ENCODE measurements around the gene KCNJ16.

Gene KCNJ16

GRCh38 chr17:70074236-70074830 lies 692 bp upstream of the KCNJ16 start:
- Histone ChIP-seq H2BK15ac (ENCODE audit: low read length) (no peak overlapping the region), H2AK5ac (ENCODE audit: low read depth, low read length) (no peak overlapping the region), H2AFZ (ENCODE audit: low read length) (no peak overlapping the region), H3K4me2 (ENCODE audit: insufficient read depth, low read length, poor library complexity, severe bottlenecking) (no peak overlapping the region), H4K91ac (ENCODE audit: low read depth, low read length, poor library complexity) (no peak overlapping the region), H3K18ac (ENCODE audit: low read length) (no peak overlapping the region), H2BK5ac (ENCODE audit: low read length) (no peak overlapping the region), H3K27ac (replicated peaks; ENCODE audit: low read length) (no peak overlapping the region), H2BK120ac (ENCODE audit: low read depth, low read length) (no peak overlapping the region), H3K4me3 (ENCODE audit: low read length in 2 of 2) (no peak overlapping the region), H3K36me3 (replicated peaks in 1 of 2; ENCODE audit: control insufficient read depth in 2 of 2, insufficient read depth in 2 of 2, low read length in 2 of 2) (no peaks in the 10 kb centered on the region), H3K9ac (ENCODE audit: low read depth, low read length, poor library complexity) (no peak overlapping the region), H3K9me3 (replicated peaks in 1 of 2; ENCODE audit: control insufficient read depth in 2 of 2, insufficient read depth in 1 of 2, low read depth in 1 of 2, low read length in 2 of 2) (no peaks in the 10 kb centered on the region), H3K4ac (ENCODE audit: low read length) (no peak overlapping the region), H3K23ac (ENCODE audit: low read depth, low read length, poor library complexity) (no peak overlapping the region), H3K27me3 (ENCODE audit: control insufficient read depth in 3 of 3, insufficient read depth in 3 of 3, low read depth in 1 of 3, low read length in 3 of 3) (no peaks in the 10 kb centered on the region), H3K79me1 (ENCODE audit: low read depth, low read length) (no peaks in the 10 kb centered on the region), H2BK12ac (ENCODE audit: low read length) (no peak overlapping the region), H3K4me1 (ENCODE audit: control insufficient read depth in 2 of 2, insufficient read depth in 1 of 2, low read depth in 1 of 2, low read length in 2 of 2) (peaks cover 0 to 2% of the 10 kb centered on the region in 2 donors), H4K8ac (ENCODE audit: low read depth, low read length) (no peak overlapping the region), H3K14ac (ENCODE audit: low read length) (no peak overlapping the region)
- no peak for DNase-seq (ENCODE audit: low spot score)
- WGBS, 2 donors (ENCODE audit: extremely low coverage in 2 of 2, insufficient read length in 2 of 2, insufficient replicate concordance in 1 of 2), result no CpG with 5 or more reads among the region's 5 CpGs

DNA sequence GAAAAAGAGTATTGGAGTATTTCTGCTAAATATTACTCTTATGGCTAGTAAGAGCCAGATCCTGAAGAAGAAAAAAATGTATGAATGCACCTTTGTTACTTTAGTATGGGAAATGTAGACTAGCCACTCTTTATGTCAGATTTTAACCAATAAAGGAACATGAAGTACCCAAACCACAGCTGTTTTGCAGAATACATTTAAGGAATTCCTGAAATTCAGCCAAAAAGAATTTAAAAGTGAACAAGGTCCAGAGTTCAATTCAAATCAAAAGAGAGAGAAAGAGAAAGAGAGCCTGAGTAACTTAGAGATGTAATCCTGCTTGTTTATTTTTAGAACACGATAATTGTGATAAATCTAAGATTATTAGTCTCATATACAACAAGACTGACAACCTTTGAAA lies 1.2 kb downstream of the KCNJ16 start:
- no peak overlapping the region for H4K91ac ChIP-seq (ENCODE audit: low read depth, low read length, poor library complexity)
- H3K27ac ChIP-seq (replicated peaks; ENCODE audit: low read length), result no peak overlapping the region

DNA sequence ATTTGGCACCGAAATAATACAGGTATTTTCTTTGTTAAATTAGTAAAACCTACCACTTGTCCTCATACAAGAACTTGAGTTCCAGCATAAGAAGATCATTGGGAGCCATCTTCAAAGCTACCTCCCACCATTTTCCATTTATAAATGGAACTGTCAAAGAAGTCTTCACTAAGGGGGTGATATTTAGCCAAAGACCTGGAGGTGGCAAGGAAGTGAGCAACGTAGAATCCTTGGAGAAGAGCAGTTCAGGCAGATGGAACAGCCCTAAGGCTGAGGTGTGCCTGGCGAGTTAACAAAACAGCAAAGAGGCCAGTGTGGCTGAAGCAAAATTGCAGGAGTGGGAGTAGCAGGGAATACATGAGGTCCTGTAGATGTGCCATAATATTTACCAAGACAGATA lies 1.8 kb downstream of the KCNJ16 start:
- Histone ChIP-seq H3K9ac (ENCODE audit: low read depth, low read length, poor library complexity) (no peak overlapping the region), H2AFZ (ENCODE audit: low read length) (no peak overlapping the region), H3K36me3 (replicated peaks in 1 of 2; ENCODE audit: control insufficient read depth in 2 of 2, insufficient read depth in 2 of 2, low read length in 2 of 2) (no peaks in the 10 kb centered on the region), H2AK5ac (ENCODE audit: low read depth, low read length) (no peak overlapping the region), H2BK5ac (ENCODE audit: low read length) (no peak overlapping the region), H3K27me3 (ENCODE audit: control insufficient read depth in 3 of 3, insufficient read depth in 3 of 3, low read depth in 1 of 3, low read length in 3 of 3) (no peaks in the 10 kb centered on the region), H3K4me3 (ENCODE audit: low read length in 2 of 2) (no peak overlapping the region), H3K9me3 (replicated peaks in 1 of 2; ENCODE audit: control insufficient read depth in 2 of 2, insufficient read depth in 1 of 2, low read depth in 1 of 2, low read length in 2 of 2) (no peaks in the 10 kb centered on the region), H3K14ac (ENCODE audit: low read length) (no peak overlapping the region), H3K18ac (ENCODE audit: low read length) (no peak overlapping the region), H3K4me1 (ENCODE audit: control insufficient read depth in 2 of 2, insufficient read depth in 1 of 2, low read depth in 1 of 2, low read length in 2 of 2) (peaks cover 0 to 2% of the 10 kb centered on the region in 2 donors), H2BK12ac (ENCODE audit: low read length) (no peak overlapping the region), H2BK120ac (ENCODE audit: low read depth, low read length) (no peak overlapping the region), H3K23ac (ENCODE audit: low read depth, low read length, poor library complexity) (no peak overlapping the region), H4K91ac (ENCODE audit: low read depth, low read length, poor library complexity) (no peak overlapping the region), H3K27ac (replicated peaks; ENCODE audit: low read length) (no peak overlapping the region), H2BK15ac (ENCODE audit: low read length) (no peak overlapping the region), H3K79me1 (ENCODE audit: low read depth, low read length) (no peaks in the 10 kb centered on the region), H4K8ac (ENCODE audit: low read depth, low read length) (no peak overlapping the region), H3K4me2 (ENCODE audit: insufficient read depth, low read length, poor library complexity, severe bottlenecking) (no peak overlapping the region), H3K4ac (ENCODE audit: low read length) (no peak overlapping the region)
- WGBS, 2 donors (ENCODE audit: extremely low coverage in 2 of 2, insufficient read length in 2 of 2, insufficient replicate concordance in 1 of 2), result no CpG with 5 or more reads among the region's 3 CpGs
- DNase-seq (ENCODE audit: low spot score), result no peak

More for the DNA sequence above, 1.2 kb downstream of the KCNJ16 start:
- no peak overlapping the region for H2AFZ ChIP-seq (ENCODE audit: low read length)
- no peak overlapping the region for H3K4ac ChIP-seq (ENCODE audit: low read length)
- H2BK12ac ChIP-seq (ENCODE audit: low read length), result no peak overlapping the region
- no peak for DNase-seq (ENCODE audit: low spot score)
- H3K14ac ChIP-seq (ENCODE audit: low read length), result no peak overlapping the region
- no peak overlapping the region for H3K18ac ChIP-seq (ENCODE audit: low read length)
- H2BK15ac ChIP-seq (ENCODE audit: low read length), result no peak overlapping the region
- H3K4me2 ChIP-seq (ENCODE audit: insufficient read depth, low read length, poor library complexity, severe bottlenecking), result no peak overlapping the region
- no peaks in the 10 kb centered on the region for H3K79me1 ChIP-seq (ENCODE audit: low read depth, low read length)
- H3K23ac ChIP-seq (ENCODE audit: low read depth, low read length, poor library complexity), result no peak overlapping the region
- H2BK5ac ChIP-seq (ENCODE audit: low read length), result no peak overlapping the region
- no peak overlapping the region for H2BK120ac ChIP-seq (ENCODE audit: low read depth, low read length)
- H4K8ac ChIP-seq (ENCODE audit: low read depth, low read length), result no peak overlapping the region
- H3K4me1 ChIP-seq (ENCODE audit: control insufficient read depth in 2 of 2, insufficient read depth in 1 of 2, low read depth in 1 of 2, low read length in 2 of 2), result peaks cover 0 to 2% of the 10 kb centered on the region in 2 donors
- no peak overlapping the region for H3K4me3 ChIP-seq (ENCODE audit: low read length in 2 of 2)
- no peaks in the 10 kb centered on the region for H3K36me3 ChIP-seq (replicated peaks in 1 of 2; ENCODE audit: control insufficient read depth in 2 of 2, insufficient read depth in 2 of 2, low read length in 2 of 2)
- no peak overlapping the region for H3K9ac ChIP-seq (ENCODE audit: low read depth, low read length, poor library complexity)
- WGBS, 2 donors (ENCODE audit: extremely low coverage in 2 of 2, insufficient read length in 2 of 2, insufficient replicate concordance in 1 of 2), result no CpG with 5 or more reads among the region's 1 CpG
- H3K9me3 ChIP-seq (replicated peaks in 1 of 2; ENCODE audit: control insufficient read depth in 2 of 2, insufficient read depth in 1 of 2, low read depth in 1 of 2, low read length in 2 of 2), result no peaks in the 10 kb centered on the region
- H3K27me3 ChIP-seq (ENCODE audit: control insufficient read depth in 3 of 3, insufficient read depth in 3 of 3, low read depth in 1 of 3, low read length in 3 of 3), result no peaks in the 10 kb centered on the region
- H2AK5ac ChIP-seq (ENCODE audit: low read depth, low read length), result no peak overlapping the region

DNA sequence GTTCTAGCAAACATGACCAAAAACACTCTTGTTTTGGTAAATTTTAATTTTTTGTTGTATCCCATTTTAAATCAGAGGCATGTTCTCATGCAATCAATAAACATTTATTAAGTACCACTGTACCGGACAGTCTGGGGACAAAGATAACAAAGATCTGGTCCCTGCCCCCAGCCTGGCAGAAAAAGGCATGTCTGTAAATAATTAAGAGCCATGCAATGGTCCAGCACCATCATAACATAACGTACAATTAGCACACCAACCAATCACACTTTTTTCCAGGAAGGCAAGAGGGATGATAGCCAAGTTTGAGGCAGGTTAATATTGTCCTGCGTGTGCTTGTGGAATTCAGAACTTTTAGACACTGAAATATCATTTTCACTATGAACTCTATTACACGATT lies 3.5 kb downstream of the KCNJ16 start:
- no peak overlapping the region for H2BK12ac ChIP-seq (ENCODE audit: low read length)
- H3K4ac ChIP-seq (ENCODE audit: low read length), result no peak overlapping the region
- no peak overlapping the region for H2AFZ ChIP-seq (ENCODE audit: low read length)
- H3K18ac ChIP-seq (ENCODE audit: low read length), result no peak overlapping the region
- no peak for DNase-seq (ENCODE audit: low spot score)
- H3K9ac ChIP-seq (ENCODE audit: low read depth, low read length, poor library complexity), result no peak overlapping the region
- H2BK5ac ChIP-seq (ENCODE audit: low read length), result no peak overlapping the region
- no peak overlapping the region for H4K8ac ChIP-seq (ENCODE audit: low read depth, low read length)
- no peak overlapping the region for H2BK15ac ChIP-seq (ENCODE audit: low read length)
- H3K9me3 ChIP-seq (replicated peaks in 1 of 2; ENCODE audit: control insufficient read depth in 2 of 2, insufficient read depth in 1 of 2, low read depth in 1 of 2, low read length in 2 of 2), result no peaks in the 10 kb centered on the region
- no peak overlapping the region for H3K4me3 ChIP-seq (ENCODE audit: low read length in 2 of 2)
- H3K27me3 ChIP-seq (ENCODE audit: control insufficient read depth in 3 of 3, insufficient read depth in 3 of 3, low read depth in 1 of 3, low read length in 3 of 3), result no peaks in the 10 kb centered on the region
- H3K14ac ChIP-seq (ENCODE audit: low read length), result no peak overlapping the region
- H3K79me1 ChIP-seq (ENCODE audit: low read depth, low read length), result no peaks in the 10 kb centered on the region
- no peaks in the 10 kb centered on the region for H3K4me1 ChIP-seq (ENCODE audit: control insufficient read depth in 2 of 2, insufficient read depth in 1 of 2, low read depth in 1 of 2, low read length in 2 of 2)
- no peak overlapping the region for H2BK120ac ChIP-seq (ENCODE audit: low read depth, low read length)
- no peak overlapping the region for H3K4me2 ChIP-seq (ENCODE audit: insufficient read depth, low read length, poor library complexity, severe bottlenecking)
- no peak overlapping the region for H4K91ac ChIP-seq (ENCODE audit: low read depth, low read length, poor library complexity)
- H3K27ac ChIP-seq (replicated peaks; ENCODE audit: low read length), result no peak overlapping the region
- WGBS, 2 donors (ENCODE audit: extremely low coverage in 2 of 2, insufficient read length in 2 of 2, insufficient replicate concordance in 1 of 2), result no CpG with 5 or more reads among the region's 4 CpGs
- no peak overlapping the region for H3K23ac ChIP-seq (ENCODE audit: low read depth, low read length, poor library complexity)
- no peaks in the 10 kb centered on the region for H3K36me3 ChIP-seq (replicated peaks in 1 of 2; ENCODE audit: control insufficient read depth in 2 of 2, insufficient read depth in 2 of 2, low read length in 2 of 2)
- H2AK5ac ChIP-seq (ENCODE audit: low read depth, low read length), result no peak overlapping the region
